ENCODE measurements around the gene MRPL2. TPM values are rescaled to one million over a fixed set of nuclear protein-coding genes. Genes with fewer than 3 reads are reported as not detected.

The MRPL2 gene
- total and polyA plus RNA-seq, 2 of the 4 experiments (the other 2 are of a cell fraction), result 18.1 to 45.9 TPM

DNA sequence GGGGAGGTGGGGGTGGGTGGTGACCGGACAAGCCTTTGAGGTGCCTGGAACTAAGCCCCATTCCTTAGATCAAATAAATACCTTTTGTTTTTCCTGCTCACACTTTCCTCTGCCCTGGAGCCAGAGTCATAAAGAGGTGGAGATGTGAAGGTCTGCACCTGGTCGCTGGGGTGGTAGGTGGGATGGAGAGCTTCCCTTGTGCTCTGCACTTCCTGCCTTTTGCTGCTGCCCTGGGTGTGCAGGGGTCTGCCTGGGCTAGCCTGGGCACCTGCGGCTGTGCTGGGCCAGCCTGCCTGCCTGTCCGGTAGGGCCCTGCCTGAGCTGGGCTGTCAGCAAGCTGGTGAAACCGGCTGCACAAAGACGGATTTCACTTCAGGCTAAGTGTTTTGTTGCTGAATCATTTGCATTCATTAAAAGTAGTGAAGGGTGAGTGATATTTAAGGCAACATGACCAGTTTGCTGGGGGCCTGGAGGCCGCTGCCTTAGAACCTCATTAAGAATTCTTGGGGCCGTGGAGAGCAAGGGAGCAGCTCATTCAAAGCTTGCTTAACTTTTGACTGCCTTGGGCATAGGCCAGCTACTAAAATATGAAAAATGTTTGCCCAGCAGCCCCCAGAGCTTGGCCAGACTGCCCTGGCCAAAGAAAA is 37.3 kb upstream of the MRPL2 start:
- Histone ChIP-seq H3K79me1 (ENCODE audit: low read depth in 1 of 2, low read length in 2 of 2) (peaks cover 31 to 77% of the 10 kb centered on the region in 2 experiments), H2AK5ac (ENCODE audit: low read depth, low read length) (peak overlapping the region; percentile 68; the same call in 1 of the 2 replicates), H2AK9ac (replicated peaks; ENCODE audit: low read depth, low read length, poor library complexity) (peak overlapping the region; percentile 1), H4K8ac (ENCODE audit: low read depth in 2 of 2, low read length in 2 of 2) (peak overlapping the region in 1 of 2 experiments; percentile 45; a peak in 2 of 4 replicates), H2BK20ac (ENCODE audit: low read depth, low read length) (peak overlapping the region; percentile 59; the same call in 1 of the 2 replicates), H2BK5ac (ENCODE audit: low read depth, low read length, poor library complexity, severe bottlenecking) (peak overlapping the region; percentile 63), H2AFZ (replicated peaks; ENCODE audit: low read length, poor library complexity) (peak overlapping the region; percentile 75), H3K23ac (ENCODE audit: low read depth, low read length) (peak overlapping the region; percentile 74), H3K27ac (ENCODE audit: insufficient read depth, low read length) (peak overlapping the region; percentile 70), H4K91ac (ENCODE audit: insufficient read depth, low read depth, low read length) (peak overlapping the region; percentile 61; the same call in 1 of the 2 replicates), H3K4ac (ENCODE audit: low read depth, low read length) (peak overlapping the region; percentile 83), H3K14ac (replicated peaks; ENCODE audit: low read depth, low read length) (peak overlapping the region; percentile 71), H3K4me2 (ENCODE audit: low read depth, low read length) (peak overlapping the region; percentile 38), H3K9me3 (ENCODE audit: control insufficient read depth, insufficient read depth, low read length) (no peaks in the 10 kb centered on the region), H3K27me3 (ENCODE audit: control insufficient read depth, insufficient read depth, low read length) (no peaks in the 10 kb centered on the region), H4K20me1 (ENCODE audit: insufficient read depth, low read length) (peaks cover 44% of the 10 kb centered on the region), H3K18ac (ENCODE audit: low read depth, low read length) (peak overlapping the region; percentile 15), H3K9ac (ENCODE audit: low read depth, low read length) (no peak overlapping the region), H2BK15ac (ENCODE audit: low read depth, low read length) (peak overlapping the region; percentile 1; the same call in 1 of the 3 replicates), H3K9me1 (ENCODE audit: insufficient read depth, low read length) (peaks cover 21% of the 10 kb centered on the region), H4K5ac (ENCODE audit: low read depth, low read length) (peak overlapping the region; percentile 4; the same call in 1 of the 2 replicates), H3K36me3 (ENCODE audit: control insufficient read depth, insufficient read depth, low read length) (no peaks in the 10 kb centered on the region), H3K56ac (ENCODE audit: extremely low read depth, insufficient read depth, low read length) (no peak overlapping the region), H2BK120ac (ENCODE audit: low read depth, low read length) (peak overlapping the region; percentile 42), H3K4me3 (ENCODE audit: insufficient read depth, low read depth, low read length) (no peak overlapping the region), H3K4me1 (ENCODE audit: control insufficient read depth, insufficient read depth, low read length) (peaks cover 23% of the 10 kb centered on the region)
- intact Hi-C loops (cut with micrococcal nuclease) (no loop called here), in situ Hi-C loops (cut with MboI; ENCODE audit: low sequenced_read_pairs) (no loop called here), dilution Hi-C loops (cut with HindIII; ENCODE audit: low sequenced_read_pairs, unreplicated experiment) (no loop called here)
- CTCF ChIA-PET, result interaction anchor here (1.0 kb wide), 1 partner anchor 47 kb away, joined by 3 read pairs; no protein-coding TSS in a partner anchor
- POLR2A ChIA-PET (ENCODE audit: unreplicated experiment), result interaction anchor here (0.6 kb wide), 1 partner anchor 236 kb away, joined by 8 read pairs; no protein-coding TSS in a partner anchor
- peak; percentile 81 for DNase-seq
- 20% methylated on average over 1 of the region's 8 CpGs; no CpG with 5 or more reads in 1 of the 2 experiments for WGBS, 2 experiments (ENCODE audit: extremely low coverage in 2 of 2, insufficient read length in 1 of 2)
- no TSS peak for BruUV-seq (replicated peaks)
- no peak; the same call in 1 of the 2 replicates for TF ChIP-seq NFE2L2 (IDR thresholded peaks at IDR 0.05; ENCODE audit: low read depth, low read length)
- TF ChIP-seq CEBPB (IDR thresholded peaks at IDR 0.05; ENCODE audit: low read depth, low read length), result peak; percentile 36; the same call in 1 of the 2 replicates
- peak; percentile 9; the same call in 1 of the 2 replicates for TF ChIP-seq MAFK (IDR thresholded peaks at IDR 0.05; ENCODE audit: low read depth, low read length)
- TF ChIP-seq, protein P1, sequence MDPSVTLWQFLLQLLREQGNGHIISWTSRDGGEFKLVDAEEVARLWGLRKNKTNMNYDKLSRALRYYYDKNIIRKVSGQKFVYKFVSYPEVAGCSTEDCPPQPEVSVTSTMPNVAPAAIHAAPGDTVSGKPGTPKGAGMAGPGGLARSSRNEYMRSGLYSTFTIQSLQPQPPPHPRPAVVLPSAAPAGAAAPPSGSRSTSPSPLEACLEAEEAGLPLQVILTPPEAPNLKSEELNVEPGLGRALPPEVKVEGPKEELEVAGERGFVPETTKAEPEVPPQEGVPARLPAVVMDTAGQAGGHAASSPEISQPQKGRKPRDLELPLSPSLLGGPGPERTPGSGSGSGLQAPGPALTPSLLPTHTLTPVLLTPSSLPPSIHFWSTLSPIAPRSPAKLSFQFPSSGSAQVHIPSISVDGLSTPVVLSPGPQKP (IDR thresholded peaks at IDR 0.05; ENCODE audit: borderline replicate concordance, low read depth, low read length), result no peak
- ATAC-seq (ENCODE audit: low read depth), result peak; percentile 88
